GM19455 (cell line): ENCODE data around the gene TMEM18.

Experiments
- ATAC-seq: cut with Tn5 transposase; IDR thresholded peaks from one replicate; pipeline ENCODE4 v1.9.1; 2021; ENCODE audit not compliant: unreplicated experiment

The TMEM18 gene

GRCh38 chr2:653645-654425 is 23.4 kb downstream of the TMEM18 start:
- ATAC-seq = no peak

DNA sequence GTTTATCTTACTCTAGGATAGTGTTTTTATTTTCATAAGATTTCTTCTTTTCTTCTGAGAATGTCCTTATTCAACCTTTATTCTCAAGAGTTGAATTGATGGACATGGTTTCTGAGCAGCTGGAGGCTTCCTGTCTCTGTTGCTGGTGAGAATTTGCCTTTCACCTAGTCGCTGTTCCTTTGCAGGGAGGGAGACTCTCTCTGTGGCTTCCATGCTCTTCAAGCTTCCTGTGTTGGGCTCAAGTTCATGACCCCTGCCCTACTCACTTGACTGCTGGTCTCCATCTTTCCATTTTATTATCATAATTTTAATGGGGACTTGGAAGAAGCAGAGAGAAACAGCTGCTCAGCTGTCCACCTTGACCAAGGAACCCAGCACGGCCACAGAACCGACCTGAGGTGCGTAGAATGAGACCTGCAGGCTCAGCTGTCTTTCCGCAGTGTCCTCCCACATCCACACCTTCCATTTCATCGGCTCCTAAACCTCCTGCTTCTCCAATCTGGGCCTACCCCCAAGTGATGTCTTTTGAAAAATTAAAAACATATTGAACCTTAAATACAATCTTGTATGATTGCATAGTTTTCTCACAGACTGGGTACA is 24.2 kb downstream of the TMEM18 start:
- no peak for ATAC-seq

GRCh38 chr2:651951-652373 is 25.2 kb downstream of the TMEM18 start:
- ATAC-seq = no peak

DNA sequence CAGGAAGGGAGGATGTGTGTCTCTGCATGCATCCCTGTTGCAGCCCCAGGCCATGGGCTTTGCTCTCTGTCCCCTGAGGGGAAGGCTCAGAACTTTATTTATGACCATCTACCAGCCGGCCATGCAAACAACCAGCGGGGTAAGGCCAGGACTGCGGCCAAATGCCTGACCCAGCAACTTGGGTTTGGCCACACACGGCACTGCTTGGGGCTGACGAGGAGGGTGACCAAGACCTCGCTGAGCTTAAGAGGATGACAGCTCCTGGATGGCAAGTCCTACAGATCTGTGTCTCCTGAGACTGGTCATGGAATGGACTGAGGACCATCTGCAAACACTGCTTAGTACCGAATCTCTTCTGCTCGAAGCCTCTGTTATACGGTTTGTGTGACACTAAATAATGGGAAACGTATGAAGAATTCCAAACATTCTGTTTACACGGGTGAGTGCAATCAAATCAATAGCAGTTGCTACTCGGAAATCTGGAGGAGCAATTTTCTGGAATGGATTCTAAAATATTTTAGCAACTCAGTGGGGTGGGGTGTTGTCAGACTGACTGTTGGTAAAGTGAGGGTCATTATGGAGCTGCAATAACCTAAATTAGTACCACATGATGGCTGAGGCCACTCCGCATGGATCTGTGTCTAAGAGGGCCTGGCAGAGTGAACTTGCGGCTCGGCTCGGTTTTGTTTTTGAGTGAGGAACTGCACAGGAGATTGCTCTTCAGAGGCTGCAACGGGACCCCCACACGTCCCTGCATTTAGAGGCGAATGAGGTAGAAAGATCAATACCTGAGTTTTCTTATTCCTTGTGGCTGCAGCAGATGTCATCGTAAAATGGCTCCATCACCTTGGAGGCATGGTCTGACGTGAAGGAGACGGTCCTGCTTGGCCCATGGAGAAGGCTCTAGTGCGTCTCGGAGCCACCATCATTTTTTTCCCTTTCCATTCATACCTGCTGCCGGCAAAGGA is 26.6 kb downstream of the TMEM18 start:
- ATAC-seq = no peak

DNA sequence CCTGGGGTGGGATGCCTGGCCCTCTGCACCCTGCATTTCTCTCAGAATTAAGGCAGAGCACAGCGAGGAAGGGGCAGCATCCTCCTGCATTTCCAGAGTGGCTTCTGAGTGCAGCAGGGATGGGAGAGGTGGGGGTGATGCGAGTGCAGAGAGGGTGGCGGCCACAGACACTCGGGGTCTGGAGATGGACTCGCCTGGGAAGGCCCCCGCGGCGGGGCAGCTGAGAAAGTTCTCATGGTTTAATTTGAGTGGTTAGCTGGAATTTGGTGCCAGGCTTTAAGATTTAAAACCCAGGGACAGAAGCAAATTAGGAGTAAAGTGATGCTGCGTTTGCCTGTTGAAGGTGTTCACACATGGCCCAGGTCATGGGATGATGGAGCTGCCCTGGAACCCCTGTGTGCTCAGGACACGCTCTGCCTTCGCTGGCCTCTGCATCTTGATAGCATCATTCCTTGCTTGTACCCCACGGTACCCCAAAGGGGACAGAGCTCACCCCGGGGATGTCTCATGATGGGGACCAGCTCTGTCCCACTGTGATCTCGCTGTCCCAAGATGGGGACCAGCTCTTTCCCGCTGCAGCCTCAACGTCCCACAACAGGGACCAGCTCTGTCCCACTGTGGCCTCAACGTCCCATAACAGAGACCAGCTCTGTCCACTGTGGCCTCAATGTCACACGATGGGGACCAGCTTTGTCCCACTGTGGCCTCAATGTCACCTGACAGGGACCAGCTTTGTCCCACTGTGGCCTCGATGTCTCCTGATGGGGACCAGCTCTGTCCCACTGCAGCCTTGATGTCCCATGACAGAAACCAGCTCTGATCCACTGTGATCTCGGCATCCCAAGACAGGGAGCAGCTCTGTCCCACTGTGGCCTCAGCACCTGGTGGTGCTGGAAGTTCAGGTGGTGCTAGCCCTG is 27.5 kb downstream of the TMEM18 start:
- no peak for ATAC-seq

GRCh38 chr2:648476-649424 is 28.5 kb downstream of the TMEM18 start:
- ATAC-seq = no peak

- no peak for ATAC-seq
These were observed 29.4 kb downstream of the TMEM18 start for GRCh38 chr2:647691-648231.

DNA sequence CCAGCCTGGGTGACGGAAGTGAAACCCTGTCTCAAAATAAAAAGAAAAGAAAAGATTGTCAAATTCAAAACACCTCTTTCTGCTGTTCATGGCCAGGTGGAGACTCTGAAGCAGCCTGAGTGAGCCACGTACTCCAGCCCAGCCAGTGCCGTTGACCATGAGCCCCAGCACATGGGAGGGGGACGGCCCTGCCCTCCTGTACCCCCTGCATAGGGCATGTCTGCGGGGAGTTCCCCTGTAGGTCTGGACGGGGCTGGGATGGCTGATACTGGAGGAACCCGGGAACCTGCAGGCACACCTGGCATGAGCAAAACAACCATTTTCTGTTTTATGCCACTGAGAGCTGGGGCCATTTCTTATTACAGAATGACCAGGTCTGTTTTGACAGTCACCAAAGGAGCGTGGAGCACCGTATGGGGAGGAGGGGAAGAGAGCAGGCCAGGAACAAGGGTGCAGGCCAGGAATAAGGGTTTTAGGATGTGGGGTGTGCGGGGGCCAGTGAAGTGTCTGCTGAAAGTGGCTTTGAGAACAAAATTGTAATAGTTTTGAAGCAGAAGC is 30.1 kb downstream of the TMEM18 start:
- no peak for ATAC-seq

DNA sequence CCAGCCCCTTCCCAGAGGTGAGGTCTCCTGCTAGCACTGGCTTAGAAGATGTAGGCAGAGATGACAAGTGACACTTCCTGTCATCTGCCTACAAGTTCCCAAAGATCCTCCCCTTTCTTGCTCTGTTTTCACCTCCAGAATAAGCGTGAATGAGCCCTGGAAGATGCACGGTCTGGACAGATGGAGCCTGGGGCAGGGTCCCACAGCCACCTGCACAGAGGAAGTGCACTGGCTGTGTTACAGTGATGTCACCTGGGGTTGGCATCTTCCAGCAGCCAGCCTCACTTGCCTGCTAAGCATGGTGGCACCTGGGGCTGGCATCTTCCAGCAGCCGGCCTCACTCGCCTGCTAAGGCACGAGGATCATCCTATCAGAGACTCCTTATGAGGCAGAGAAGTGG is 32.3 kb downstream of the TMEM18 start:
- ATAC-seq = no peak

DNA sequence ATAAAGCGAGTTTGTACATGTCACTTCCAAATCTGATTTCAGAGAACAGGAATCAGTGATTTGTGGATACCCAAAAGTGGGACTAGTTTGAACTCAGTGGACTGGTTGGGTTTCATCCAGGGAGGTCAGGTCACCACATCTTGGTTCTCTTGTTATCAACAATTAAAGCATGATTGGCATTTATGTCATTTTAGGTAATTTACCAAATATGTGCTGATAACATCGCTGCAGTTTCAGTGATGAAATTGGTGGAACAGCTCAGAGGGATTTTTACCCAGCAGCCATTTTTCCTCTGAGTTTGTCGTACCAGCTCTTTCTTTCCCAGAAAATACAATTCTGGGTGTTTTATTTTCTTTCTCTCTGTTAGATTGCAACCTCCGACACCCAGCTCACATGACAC is 33.4 kb downstream of the TMEM18 start:
- ATAC-seq = no peak

DNA sequence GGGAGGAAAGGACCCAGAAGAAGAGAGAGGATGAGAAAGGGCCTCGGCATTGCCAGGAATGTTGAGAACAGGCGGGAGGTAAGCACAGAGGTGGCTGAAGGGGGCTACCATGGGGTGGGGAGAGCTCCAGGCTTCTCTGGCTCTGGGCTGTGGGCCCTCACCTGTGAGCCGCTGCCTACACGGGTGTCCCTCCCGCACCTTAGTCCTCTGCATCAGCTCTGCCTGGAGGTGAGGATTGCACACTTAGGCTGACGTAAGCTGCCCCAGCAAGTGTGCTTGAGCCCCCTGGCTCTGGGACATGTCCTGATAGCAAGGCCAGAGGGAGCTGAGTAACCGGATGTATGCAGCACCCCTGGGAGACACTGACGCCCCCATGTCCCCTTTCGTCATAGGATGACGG is 33.9 kb downstream of the TMEM18 start:
- ATAC-seq = no peak

GRCh38 chr2:641872-642815 is 35.1 kb downstream of the TMEM18 start:
- ATAC-seq = no peak

- no peak for ATAC-seq
These were observed 35.9 kb downstream of the TMEM18 start for GRCh38 chr2:641164-641871.

DNA sequence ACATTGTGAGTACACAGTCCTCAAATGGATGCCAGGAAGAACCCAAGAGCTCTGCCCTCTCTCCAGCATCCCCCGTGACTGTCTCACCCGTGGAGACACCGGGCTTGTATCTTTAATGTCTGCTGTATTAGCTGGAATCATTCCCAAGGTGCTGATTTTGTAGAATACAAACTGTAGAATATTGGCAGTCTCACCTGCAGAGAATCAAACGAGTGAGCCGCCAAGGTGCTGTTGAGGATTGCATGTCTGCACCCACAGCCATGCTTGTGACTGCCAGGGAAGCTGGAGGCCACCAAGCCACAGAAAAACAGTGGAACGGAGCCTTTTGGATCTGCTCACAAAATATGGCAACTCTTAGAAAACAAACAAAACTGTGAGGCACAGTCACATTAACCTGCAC is 37.5 kb downstream of the TMEM18 start:
- no peak for ATAC-seq

DNA sequence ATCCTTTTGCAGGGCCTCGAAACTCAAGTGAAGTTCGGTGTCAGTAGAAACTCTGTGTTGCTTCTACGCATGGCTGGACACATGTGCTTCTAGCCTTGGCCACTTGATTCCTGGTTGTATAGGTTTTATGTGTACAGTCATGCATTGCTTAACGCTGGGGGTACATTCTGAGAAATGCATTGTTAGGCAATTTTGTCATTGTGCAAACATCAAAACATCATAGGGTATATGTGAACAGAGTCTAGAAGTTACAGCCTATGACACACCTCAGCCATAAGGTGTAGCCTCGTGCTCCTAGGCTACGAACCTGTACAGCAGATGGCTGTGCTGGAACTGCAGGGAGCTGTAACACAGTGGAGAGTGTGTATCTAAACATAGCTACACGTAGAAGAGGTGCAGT is 39.4 kb downstream of the TMEM18 start:
- ATAC-seq = no peak

- ATAC-seq = no peak
These were observed 39.8 kb downstream of the TMEM18 start for GRCh38 chr2:637406-637776.
